Tibial artery (tissue), 4 donors: ENCODE data around the gene CCDC90B.

Source experiments
- DNase-seq, 2 donors: peaks; one replicate each; pipeline ENCODE4 v3.0.0-alpha.2; 2019
- H3K27ac ChIP-seq, 2 donors: fragments of 200-600 bp; sonication (generic) in 1 of 2; 1 replicate in 1 of 2; 2 replicates in 1 of 2; pipeline ENCODE4 v1.5.1; 2018 to 2019; ENCODE audit warnings: mild to moderate bottlenecking in 1 of 2
- H3K27me3 ChIP-seq, 2 donors: fragments of 200-600 bp; sonication (generic) in 1 of 2; one replicate each; pipeline versions ENCODE4 v1.5.1 to v1.6.0; 2016 to 2019
- H3K36me3 ChIP-seq, 3 donors: fragments of 200-600 bp; sonication (generic) in 2 of 3; one replicate each; pipeline ENCODE4 v1.5.1; 2016 to 2019; ENCODE audit warnings: mild to moderate bottlenecking in 2 of 3
- H3K4me1 ChIP-seq, 4 donors: fragments of 200-600 bp; sonication (generic) in 2 of 4; 1 replicate in 3 of 4; 2 replicates in 1 of 4; pipeline ENCODE4 v1.5.1; 2016 to 2019
- H3K4me3 ChIP-seq, 2 donors: fragments of 200-600 bp; sonication (generic) in 1 of 2; 1 replicate in 1 of 2; 2 replicates in 1 of 2; pipeline ENCODE4 v1.5.1; 2018 to 2019; ENCODE audit warnings: mild to moderate bottlenecking in 2 of 2
- H3K9me3 ChIP-seq, 3 donors: fragments of 200-600 bp; sonication (generic) in 1 of 3; one replicate each; pipeline ENCODE4 v1.5.1; 2016 to 2019
- intact Hi-C: fragments of 100-400 bp; cut with DNase I; formaldehyde crosslinking; loops from one replicate; pipeline ENCODE4 v1.15.0; 2023; ENCODE audit warnings: low total_unique reads
- TF ChIP-seq, protein P1 (sequence below), 2 experiments: fragments of 200-600 bp in 1 of 2; fragments of 450-650 bp in 1 of 2; IDR thresholded peaks; one replicate each; pipeline ENCODE4 v1.5.1; 2017 to 2019; ENCODE audit warnings: antibody characterized with exemption in 2 of 2, mild to moderate bottlenecking in 1 of 2, moderate library complexity in 1 of 2

Gene CCDC90B

GRCh38 chr11:83249972-83250593 lies 36.1 kb downstream of the CCDC90B start:
- H3K27me3 ChIP-seq = no peaks in the 10 kb centered on the region
- peaks cover 0 to 33% (median 0%) of the 10 kb centered on the region in 4 donors for H3K4me1 ChIP-seq
- intact Hi-C loops = loop anchor here (5.0 to 10.0 kb wide), 2 partner anchors 343 to 535 kb away; no protein-coding TSS in a partner anchor
- H3K9me3 ChIP-seq = no peaks in the 10 kb centered on the region
- peaks cover 0 to 6% (median 0%) of the 10 kb centered on the region in 3 donors for H3K36me3 ChIP-seq
- no peak overlapping the region for H3K27ac ChIP-seq
- H3K4me3 ChIP-seq = no peak overlapping the region
- no peak for DNase-seq
- TF ChIP-seq, protein P1, sequence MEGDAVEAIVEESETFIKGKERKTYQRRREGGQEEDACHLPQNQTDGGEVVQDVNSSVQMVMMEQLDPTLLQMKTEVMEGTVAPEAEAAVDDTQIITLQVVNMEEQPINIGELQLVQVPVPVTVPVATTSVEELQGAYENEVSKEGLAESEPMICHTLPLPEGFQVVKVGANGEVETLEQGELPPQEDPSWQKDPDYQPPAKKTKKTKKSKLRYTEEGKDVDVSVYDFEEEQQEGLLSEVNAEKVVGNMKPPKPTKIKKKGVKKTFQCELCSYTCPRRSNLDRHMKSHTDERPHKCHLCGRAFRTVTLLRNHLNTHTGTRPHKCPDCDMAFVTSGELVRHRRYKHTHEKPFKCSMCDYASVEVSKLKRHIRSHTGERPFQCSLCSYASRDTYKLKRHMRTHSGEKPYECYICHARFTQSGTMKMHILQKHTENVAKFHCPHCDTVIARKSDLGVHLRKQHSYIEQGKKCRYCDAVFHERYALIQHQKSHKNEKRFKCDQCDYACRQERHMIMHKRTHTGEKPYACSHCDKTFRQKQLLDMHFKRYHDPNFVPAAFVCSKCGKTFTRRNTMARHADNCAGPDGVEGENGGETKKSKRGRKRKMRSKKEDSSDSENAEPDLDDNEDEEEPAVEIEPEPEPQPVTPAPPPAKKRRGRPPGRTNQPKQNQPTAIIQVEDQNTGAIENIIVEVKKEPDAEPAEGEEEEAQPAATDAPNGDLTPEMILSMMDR (IDR thresholded peaks at IDR 0.05) = peak; percentile 65 to 67

GRCh38 chr11:83249445-83249844 lies 36.7 kb downstream of the CCDC90B start:
- Histone ChIP-seq H3K4me3 (no peak overlapping the region), H3K36me3 (peaks cover 0 to 6% (median 0%) of the 10 kb centered on the region in 3 donors), H3K27me3 (no peaks in the 10 kb centered on the region), H3K27ac (no peak overlapping the region), H3K9me3 (no peaks in the 10 kb centered on the region), H3K4me1 (peaks cover 0 to 26% (median 0%) of the 10 kb centered on the region in 4 donors)
- DNase-seq = no peak
- intact Hi-C loops = loop anchor here (5.0 to 10.0 kb wide), 2 partner anchors 342 to 535 kb away; no protein-coding TSS in a partner anchor
- TF ChIP-seq, protein P1 (IDR thresholded peaks at IDR 0.05) = no peak

GRCh38 chr11:83241291-83241946 lies 44.7 kb downstream of the CCDC90B start:
- Histone ChIP-seq H3K27ac (no peak overlapping the region), H3K9me3 (no peaks in the 10 kb centered on the region), H3K27me3 (no peaks in the 10 kb centered on the region), H3K36me3 (no peaks in the 10 kb centered on the region), H3K4me1 (no peaks in the 10 kb centered on the region), H3K4me3 (no peak overlapping the region)
- peak in 1 of 2 donors; percentile 45 for DNase-seq
- intact Hi-C loops = loop anchor here (10.0 kb wide), 1 partner anchor 527 kb away; no protein-coding TSS in a partner anchor
- TF ChIP-seq, protein P1 (IDR thresholded peaks at IDR 0.05) = peak; percentile 39 to 48

- Histone ChIP-seq H3K4me1 (no peaks in the 10 kb centered on the region), H3K27ac (no peak overlapping the region), H3K9me3 (no peaks in the 10 kb centered on the region), H3K27me3 (no peaks in the 10 kb centered on the region), H3K36me3 (no peaks in the 10 kb centered on the region), H3K4me3 (no peak overlapping the region)
- TF ChIP-seq, protein P1 (IDR thresholded peaks at IDR 0.05) = no peak
- DNase-seq = no peak
- intact Hi-C loops = no loop called here
Measured at GRCh38 chr11:83238111-83238510, 48.1 kb downstream of the CCDC90B start.

DNA sequence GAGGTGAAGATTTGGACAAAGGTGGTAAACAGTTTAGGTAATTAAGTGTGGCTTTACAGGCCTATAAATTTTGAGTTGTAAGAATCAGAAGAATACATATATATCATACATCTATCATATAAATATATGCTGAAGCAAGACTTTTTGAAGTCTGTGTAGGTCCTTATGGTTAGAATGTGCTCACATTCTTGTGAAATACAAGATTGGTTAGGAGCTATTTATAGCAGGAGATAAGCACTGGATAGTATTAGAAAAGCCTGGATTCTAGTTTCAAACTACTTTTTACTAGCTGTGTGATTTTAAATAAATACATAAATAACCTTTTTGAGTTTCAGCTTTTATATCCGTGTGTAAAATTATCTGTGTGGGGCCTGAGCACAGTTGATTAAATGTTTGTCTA lies 50.3 kb downstream of the CCDC90B start:
- no peaks in the 10 kb centered on the region for H3K36me3 ChIP-seq
- H3K9me3 ChIP-seq = no peaks in the 10 kb centered on the region
- intact Hi-C loops = no loop called here
- no peaks in the 10 kb centered on the region for H3K4me1 ChIP-seq
- no peak overlapping the region for H3K4me3 ChIP-seq
- H3K27me3 ChIP-seq = no peaks in the 10 kb centered on the region
- no peak for DNase-seq
- no peak overlapping the region for H3K27ac ChIP-seq
- TF ChIP-seq, protein P1 (IDR thresholded peaks at IDR 0.05) = no peak
